Spinal cord (tissue), 10 donors: ENCODE data around the gene SPTBN4. TPM values are rescaled to one million over a fixed set of nuclear protein-coding genes. Genes with fewer than 3 reads are reported as not detected.
"Not testable (repeated sequence)": the region's sequence is repeated elsewhere in the genome, so short reads cannot be mapped to it uniquely, and the experiment has no call there.

ENCODE experiments used
- DNase-seq, 6 donors: peaks; one replicate each; pipeline versions ENCODE4 v3.0.0 to v3.0.0-alpha.2; 2013 to 2015; ENCODE audit warnings: low spot score in 6 of 6, low read depth in 4 of 6
- H3K27ac ChIP-seq: one replicate; pipeline ENCODE4 v1.5.1; 2013; ENCODE audit warnings: low read depth, low read length, control low read depth
- H3K27me3 ChIP-seq: one replicate; pipeline ENCODE4 v1.6.1; 2013; ENCODE audit warnings: low read length; ENCODE audit not compliant: control insufficient read depth, insufficient read depth
- H3K36me3 ChIP-seq: one replicate; pipeline ENCODE4 v1.6.1; 2013; ENCODE audit warnings: low read length; ENCODE audit not compliant: control insufficient read depth, insufficient read depth
- H3K4me1 ChIP-seq: one replicate; pipeline ENCODE4 v1.6.1; 2013; ENCODE audit warnings: low read length; ENCODE audit not compliant: control insufficient read depth, insufficient read depth
- H3K4me3 ChIP-seq: one replicate; pipeline ENCODE4 v1.5.1; 2013; ENCODE audit warnings: low read depth, low read length, control low read depth
- H3K9me3 ChIP-seq: one replicate; pipeline ENCODE4 v1.6.1; 2013; ENCODE audit warnings: low read length; ENCODE audit not compliant: control insufficient read depth, insufficient read depth
- WGBS: methylation state at CpG from one replicate; pipeline ENCODE4 v1.1.5; 2013; ENCODE audit warnings: missing lambda C conversion rate; ENCODE audit not compliant: insufficient coverage; 5-methylcytosine and 5-hydroxymethylcytosine counted together
- polyA plus RNA-seq, 2 donors: library from polyadenylated mRNA; unstranded; fragments of 120-200 nt; gene quantifications; one replicate each; pipeline ENCODE4 v1.2.1, GENCODE V29; 2013; ENCODE audit not compliant: insufficient read length in 2 of 2
- total RNA-seq, 2 donors: library from RNA; depleted of rRNA in 1 of 2; stranded (reverse); fragments of 120-200 nt in 1 of 2; fragments of >200 nt in 1 of 2; gene quantifications; one replicate each; pipeline versions ENCODE4 v1.2.3 to v1.2.4, GENCODE V29; 2013 to 2014
- donor health status: healthy.

The SPTBN4 gene
- total and polyA plus RNA-seq, 4 donors: 13.9 to 43.8 (median 28.1) TPM

GRCh38 chr19:40422748-40423566 is 43.8 kb upstream of the SPTBN4 start:
- H3K4me3 ChIP-seq: no peak overlapping the region
- no peak overlapping the region for H3K27ac ChIP-seq
- H3K4me1 ChIP-seq: peaks cover 28% of the 10 kb centered on the region
- H3K36me3 ChIP-seq: peaks cover 10% of the 10 kb centered on the region
- 92% methylated on average over 28 of the region's 31 CpGs for WGBS
- no peaks in the 10 kb centered on the region for H3K27me3 ChIP-seq
- DNase-seq: no peak
- H3K9me3 ChIP-seq: no peaks in the 10 kb centered on the region

GRCh38 chr19:40423938-40424337 is 42.9 kb upstream of the SPTBN4 start:
- no peaks in the 10 kb centered on the region for H3K27me3 ChIP-seq
- peak overlapping the region; percentile 97 for H3K27ac ChIP-seq
- DNase-seq: no peak
- H3K4me3 ChIP-seq: no peak overlapping the region
- no peaks in the 10 kb centered on the region for H3K9me3 ChIP-seq
- H3K36me3 ChIP-seq: peaks cover 10% of the 10 kb centered on the region
- H3K4me1 ChIP-seq: peaks cover 28% of the 10 kb centered on the region
- no CpG with 5 or more reads among the region's 6 CpGs for WGBS

GRCh38 chr19:40424637-40425449 is 42.0 kb upstream of the SPTBN4 start:
- 8% methylated on average over 16 of the region's 28 CpGs for WGBS
- no peaks in the 10 kb centered on the region for H3K27me3 ChIP-seq
- peaks cover 10% of the 10 kb centered on the region for H3K36me3 ChIP-seq
- no peaks in the 10 kb centered on the region for H3K9me3 ChIP-seq
- H3K4me3 ChIP-seq: peak overlapping the region; percentile 83
- peak overlapping the region; percentile 97 for H3K27ac ChIP-seq
- peak in 1 of 6 donors; percentile 39 for DNase-seq
- H3K4me1 ChIP-seq: peaks cover 28% of the 10 kb centered on the region

- Histone ChIP-seq H3K36me3 (peaks cover 10% of the 10 kb centered on the region), H3K4me3 (peak within 1 kb of the TSS; percentile 83), H3K27ac (peak within 1 kb of the TSS; percentile 97), H3K27me3 (no peaks in the 10 kb centered on the region), H3K9me3 (no peaks in the 10 kb centered on the region), H3K4me1 (peaks cover 25% of the 10 kb centered on the region)
- under 1% methylated on average over 62 of the region's 75 CpGs for WGBS
- peak; percentile 97 to 100 (median 99) for DNase-seq
These were observed 41.1 kb upstream of the SPTBN4 start, which contains the start of gene SERTAD1 for GRCh38 chr19:40425450-40426287. Gene SERTAD1, minus strand, starts transcription at chr19:40425992. Its CDS starts 2,446 bp downstream, at chr19:40423546.

- peaks cover 24% of the 10 kb centered on the region for H3K4me1 ChIP-seq
- H3K9me3 ChIP-seq, H3K4me3 ChIP-seq, H3K27me3 ChIP-seq, H3K36me3 ChIP-seq, H3K27ac ChIP-seq, DNase-seq: not testable (repeated sequence)
- no CpG with 5 or more reads among the region's 7 CpGs for WGBS
These were observed 38.6 kb upstream of the SPTBN4 start for GRCh38 chr19:40428197-40428596.

- H3K4me3 ChIP-seq, H3K9me3 ChIP-seq, H3K27me3 ChIP-seq, DNase-seq, H3K27ac ChIP-seq, H3K36me3 ChIP-seq: not testable (repeated sequence)
- H3K4me1 ChIP-seq: peaks cover 25% of the 10 kb centered on the region
- WGBS: 100% methylated on average over 3 of the region's 10 CpGs
These were observed 36.6 kb upstream of the SPTBN4 start for GRCh38 chr19:40430242-40430641.

GRCh38 chr19:40431698-40432097 is 35.1 kb upstream of the SPTBN4 start:
- no peaks in the 10 kb centered on the region for H3K36me3 ChIP-seq
- DNase-seq: no peak
- H3K27ac ChIP-seq: no peak overlapping the region
- no peaks in the 10 kb centered on the region for H3K9me3 ChIP-seq
- H3K4me3 ChIP-seq: no peak overlapping the region
- 100% methylated on average over 1 of the region's 3 CpGs for WGBS
- H3K4me1 ChIP-seq: peaks cover 25% of the 10 kb centered on the region
- H3K27me3 ChIP-seq: no peaks in the 10 kb centered on the region

- H3K36me3 ChIP-seq, H3K27me3 ChIP-seq, DNase-seq, H3K9me3 ChIP-seq: not testable (repeated sequence)
- 65% methylated on average over 4 of the region's 7 CpGs for WGBS
- peaks cover 25% of the 10 kb centered on the region for H3K4me1 ChIP-seq
- H3K4me3 ChIP-seq: peak overlapping the region; percentile 53
- H3K27ac ChIP-seq: peak overlapping the region; percentile 97
These were observed 34.0 kb upstream of the SPTBN4 start for GRCh38 chr19:40432760-40433159.
